ENCODE results near the gene CCNDBP1.
"Not testable (repeated sequence)": the region's sequence is repeated elsewhere in the genome, so short reads cannot be mapped to it uniquely, and the experiment has no call there.

CCNDBP1 gene

DNA sequence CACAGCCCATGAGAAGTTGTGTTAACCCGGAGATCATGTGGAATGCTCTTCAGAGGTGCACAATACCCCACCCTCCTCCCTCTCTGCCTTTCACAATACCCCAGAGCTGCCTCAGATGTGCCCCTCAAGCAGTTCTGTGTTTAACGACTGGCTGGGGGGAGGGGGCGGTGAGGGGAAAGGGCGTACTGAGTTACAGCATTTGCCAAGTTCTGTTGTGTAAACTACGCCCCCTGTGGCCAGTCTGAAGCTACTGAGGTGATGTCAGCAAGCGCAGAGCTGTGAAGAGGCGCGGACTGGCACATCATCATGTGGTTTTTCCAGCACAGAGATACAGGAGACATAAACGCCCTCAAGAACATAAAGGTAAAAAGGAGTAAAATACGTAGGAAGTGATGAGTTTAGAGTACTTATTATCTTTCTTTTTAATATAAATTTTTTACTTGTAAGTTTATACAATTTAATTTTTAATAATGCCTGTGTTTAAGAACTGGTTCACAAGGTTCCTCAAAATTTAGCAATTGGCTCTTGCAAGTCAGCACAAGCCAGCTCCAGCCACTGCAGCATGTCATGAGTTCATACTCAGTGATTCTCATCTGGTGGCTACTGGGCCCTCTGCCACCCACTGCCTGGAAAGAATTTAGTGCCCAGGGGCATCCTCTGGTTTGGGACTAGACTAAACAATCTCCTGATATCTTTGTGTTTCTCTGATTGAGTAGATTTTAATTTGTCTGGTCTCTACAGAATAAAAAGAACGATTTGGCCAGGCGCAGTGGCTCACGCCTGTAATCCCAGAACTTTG lies 33.9 kb downstream of the CCNDBP1 start:
- TF ChIP-seq ZNF274 (IDR thresholded peaks at IDR 0.05; ENCODE audit: low read depth, low read length) = no peak
- H3K4me3 ChIP-seq (ENCODE audit: low read length) = no peak overlapping the region

DNA sequence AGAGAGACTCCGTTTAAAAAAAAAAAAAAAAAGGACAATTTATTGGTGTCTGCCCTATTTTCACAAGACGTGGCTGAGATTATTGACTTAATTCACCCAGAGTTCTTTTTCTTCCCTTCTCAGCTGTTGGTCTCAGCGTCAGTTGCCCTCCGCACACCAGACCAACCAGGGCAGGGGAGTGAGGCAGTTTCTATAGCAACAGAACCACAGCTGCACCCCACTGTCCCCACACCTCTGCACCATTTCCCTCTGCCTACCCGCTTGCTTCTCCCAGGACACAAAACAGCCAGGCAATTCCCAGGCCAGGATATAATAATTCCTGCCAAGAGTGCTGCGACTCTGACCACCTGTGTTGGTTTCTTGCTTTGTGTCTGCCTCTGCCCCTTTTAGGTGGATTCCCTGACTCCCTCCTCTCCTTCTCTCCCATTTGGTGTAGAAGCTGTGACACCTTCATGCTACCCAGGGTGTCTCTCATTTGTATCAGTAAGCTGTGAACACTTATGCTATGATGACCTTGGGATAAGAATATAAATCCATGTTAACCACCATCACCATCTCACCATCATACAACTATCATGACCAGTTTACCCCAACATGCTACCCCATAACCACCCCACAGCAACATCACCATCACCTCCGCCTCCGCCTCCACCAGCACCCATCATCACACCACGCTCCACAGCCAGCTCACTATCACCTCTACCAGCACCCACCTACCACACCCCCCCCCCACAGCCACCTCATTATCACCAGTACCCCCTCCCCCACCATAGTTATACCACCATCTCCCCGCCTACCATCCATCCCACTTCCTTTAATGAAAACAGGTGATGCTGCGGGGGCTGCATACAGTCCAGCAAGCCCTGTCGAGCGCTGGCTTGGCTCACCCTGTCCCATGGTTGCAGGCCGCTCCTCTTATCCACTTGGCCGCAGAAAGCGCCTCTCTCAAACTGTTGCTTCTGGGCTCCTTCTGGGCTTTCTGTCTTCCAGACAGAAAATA lies 35.0 kb downstream of the CCNDBP1 start:
- no peak for TF ChIP-seq ZNF274 (IDR thresholded peaks at IDR 0.05; ENCODE audit: low read depth, low read length)
- no peak overlapping the region for H3K4me3 ChIP-seq (ENCODE audit: low read length)

DNA sequence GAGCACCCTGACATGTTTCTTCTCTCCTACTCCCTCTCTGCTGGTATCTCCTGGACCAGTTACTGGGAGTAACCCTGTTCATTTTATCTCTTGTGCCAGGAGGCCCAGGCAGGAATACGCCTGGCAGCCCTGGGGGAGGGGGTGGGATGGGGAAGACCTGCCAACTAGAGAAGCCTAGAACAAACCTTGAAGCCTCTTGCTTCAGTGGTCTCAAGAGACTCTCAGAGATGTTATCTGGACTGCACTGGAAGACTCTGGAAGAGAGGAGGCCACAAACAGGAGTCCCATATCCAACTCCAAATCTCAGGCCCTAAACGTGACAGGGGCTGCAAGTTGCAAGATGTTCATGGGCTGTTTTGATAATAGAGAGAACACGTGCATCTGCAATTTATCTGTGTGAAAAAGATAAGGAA lies 35.8 kb downstream of the CCNDBP1 start, which contains the start of gene EPB42:
EPB42 (minus strand) TSS at position 28 of the 413 bp plus-strand sequence. CDS start 193 bp downstream, outside the sequence.
- no peak for TF ChIP-seq ZNF274 (IDR thresholded peaks at IDR 0.05; ENCODE audit: low read depth, low read length)

DNA sequence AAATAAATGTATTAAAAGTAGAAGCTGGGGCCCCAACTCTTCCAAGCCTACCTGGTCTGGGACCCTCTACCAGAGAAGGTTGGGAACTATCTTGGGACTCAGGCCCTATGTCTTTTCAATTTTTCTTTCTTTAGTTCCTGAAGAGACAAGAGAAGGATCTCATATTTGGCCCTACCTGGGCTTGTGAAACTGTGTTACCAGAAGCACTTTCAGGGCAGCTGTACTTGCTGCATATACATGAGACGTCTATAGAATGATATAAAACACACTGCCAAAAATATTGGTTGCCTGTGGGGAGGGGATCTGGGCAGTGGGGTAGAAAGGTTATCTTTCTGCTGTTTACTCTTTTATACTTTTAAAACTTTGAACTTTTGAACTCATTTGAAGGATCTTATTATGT lies 36.2 kb downstream of the CCNDBP1 start:
- H3K4me3 ChIP-seq (ENCODE audit: low read length) = no peak overlapping the region
- TF ChIP-seq ZNF274 (IDR thresholded peaks at IDR 0.05; ENCODE audit: low read depth, low read length) = no peak

More for the DNA sequence above, 35.8 kb downstream of the CCNDBP1 start, which contains the start of gene EPB42:
- no peak within 1 kb of the TSS for H3K4me3 ChIP-seq (ENCODE audit: low read length)

DNA sequence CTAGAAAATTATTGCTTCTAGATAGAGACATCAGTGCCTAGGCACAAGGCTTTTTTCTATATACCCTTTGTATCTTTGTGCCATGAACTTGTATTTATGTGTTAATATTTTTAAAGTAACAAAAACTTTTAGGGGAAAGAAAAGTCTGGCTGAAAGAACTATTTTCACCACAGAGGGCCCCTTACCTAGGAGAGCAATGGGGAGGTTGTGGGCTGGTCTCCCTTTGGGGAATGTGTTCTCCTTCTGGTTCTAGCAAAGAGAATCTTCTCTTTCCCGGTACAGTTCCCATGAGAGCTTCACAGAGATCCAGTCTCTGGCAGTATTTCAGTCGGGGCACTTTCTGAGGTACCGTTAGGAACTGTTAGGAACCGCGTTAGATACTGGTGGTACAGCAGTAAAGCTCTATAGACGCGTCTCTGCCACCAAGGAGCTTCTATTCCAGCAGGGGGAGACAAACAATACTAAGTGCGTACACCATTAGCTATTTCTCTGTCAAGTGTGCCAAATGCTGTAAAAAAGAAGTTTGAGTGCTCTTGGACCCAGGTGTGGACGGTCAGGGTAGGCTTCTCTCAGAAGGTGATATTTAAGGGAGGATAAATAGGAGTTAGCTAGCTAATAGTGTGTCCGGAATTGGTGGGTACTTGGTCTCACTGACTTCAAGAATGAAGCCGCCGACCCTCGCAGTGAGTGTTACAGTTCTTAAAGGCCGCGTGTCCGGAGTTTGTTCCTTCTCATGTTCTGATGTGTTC lies 40.2 kb downstream of the CCNDBP1 start:
- no peak for TF ChIP-seq ZNF274 (IDR thresholded peaks at IDR 0.05; ENCODE audit: low read depth, low read length)
- H3K4me3 ChIP-seq (ENCODE audit: low read length) = no peak overlapping the region

DNA sequence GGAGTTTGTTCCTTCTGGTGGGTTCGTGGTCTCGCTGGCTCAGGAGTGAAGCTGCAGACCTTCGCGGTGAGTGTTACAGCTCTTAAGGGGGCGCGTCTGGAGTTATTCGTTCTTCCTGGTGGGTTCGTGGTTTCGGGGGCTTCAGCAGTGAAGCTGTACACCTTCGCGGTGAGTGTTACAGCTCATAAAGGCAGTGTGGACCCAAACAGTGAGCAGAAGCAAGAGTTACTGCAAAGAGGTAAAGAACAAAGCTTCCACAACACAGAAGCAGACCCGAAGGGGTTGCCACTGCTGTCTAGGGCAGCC lies 40.7 kb downstream of the CCNDBP1 start:
- H3K4me3 ChIP-seq (ENCODE audit: low read length) = not testable (repeated sequence)

DNA sequence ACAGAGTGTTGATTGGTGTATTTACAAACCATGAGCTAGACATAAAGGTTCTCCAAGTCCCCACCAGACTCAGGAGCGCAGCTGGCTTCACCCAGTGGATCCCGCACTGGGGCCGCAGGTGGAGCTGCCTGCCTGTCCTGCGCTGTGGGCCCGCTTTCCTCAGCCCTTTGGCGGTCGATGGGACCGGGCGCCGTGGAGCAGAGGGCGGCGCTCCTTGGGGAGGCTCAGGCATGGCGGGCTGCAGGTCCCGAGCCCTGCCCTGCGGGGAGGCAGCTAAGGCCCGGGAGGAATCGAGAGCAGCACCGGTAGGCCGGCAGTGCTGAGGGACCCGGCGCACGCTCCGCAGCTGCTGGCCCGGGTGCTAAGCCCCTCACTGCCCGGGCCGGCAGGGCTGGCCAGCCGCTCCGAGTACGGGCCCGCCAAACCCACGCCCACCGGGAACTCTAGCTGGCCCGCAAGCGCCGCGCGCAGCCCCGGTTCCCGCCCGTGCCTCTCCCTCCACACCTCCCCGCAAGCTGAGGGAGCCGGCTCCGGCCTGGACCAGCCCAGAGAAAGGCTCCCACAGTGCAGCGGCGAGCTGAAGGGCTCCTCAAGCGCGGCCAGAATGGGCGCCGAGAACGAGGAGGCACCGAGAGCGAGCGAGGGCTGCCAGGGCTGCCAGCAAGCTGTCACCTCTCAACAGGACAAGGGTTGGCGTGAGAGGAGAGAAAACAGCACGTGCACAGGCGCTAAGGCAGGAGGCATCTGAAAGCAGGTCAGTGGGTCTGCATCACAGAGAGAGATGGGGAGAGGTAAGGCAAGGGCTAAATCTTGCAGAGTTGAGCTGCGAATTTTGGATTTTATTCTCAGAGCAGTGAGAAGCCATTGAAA lies 41.5 kb downstream of the CCNDBP1 start:
- no peak for TF ChIP-seq ZNF274 (IDR thresholded peaks at IDR 0.05; ENCODE audit: low read depth, low read length)
- H3K4me3 ChIP-seq (ENCODE audit: low read length) = no peak overlapping the region

DNA sequence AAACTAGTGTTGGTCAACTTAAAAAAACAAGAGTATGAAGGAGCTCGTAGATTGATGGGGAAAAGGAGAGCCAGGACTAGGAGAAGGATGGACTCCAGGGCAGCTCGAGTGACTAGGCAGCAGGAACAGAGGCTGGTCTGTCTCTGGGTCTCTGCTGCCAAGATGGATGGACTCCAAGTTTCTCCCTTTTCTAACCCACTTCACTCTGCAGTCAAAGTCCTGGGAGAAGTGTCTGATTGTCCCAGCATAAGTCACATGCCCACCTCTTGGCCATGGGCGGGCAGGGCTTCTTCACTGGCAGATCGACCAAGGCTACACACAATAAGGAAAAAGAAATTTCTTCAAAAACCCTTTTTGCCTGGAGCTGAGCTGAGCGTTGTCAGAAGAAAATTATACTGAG lies 44.8 kb downstream of the CCNDBP1 start:
- TF ChIP-seq ZNF274 (IDR thresholded peaks at IDR 0.05; ENCODE audit: low read depth, low read length) = no peak
- no peak overlapping the region for H3K4me3 ChIP-seq (ENCODE audit: low read length)

DNA sequence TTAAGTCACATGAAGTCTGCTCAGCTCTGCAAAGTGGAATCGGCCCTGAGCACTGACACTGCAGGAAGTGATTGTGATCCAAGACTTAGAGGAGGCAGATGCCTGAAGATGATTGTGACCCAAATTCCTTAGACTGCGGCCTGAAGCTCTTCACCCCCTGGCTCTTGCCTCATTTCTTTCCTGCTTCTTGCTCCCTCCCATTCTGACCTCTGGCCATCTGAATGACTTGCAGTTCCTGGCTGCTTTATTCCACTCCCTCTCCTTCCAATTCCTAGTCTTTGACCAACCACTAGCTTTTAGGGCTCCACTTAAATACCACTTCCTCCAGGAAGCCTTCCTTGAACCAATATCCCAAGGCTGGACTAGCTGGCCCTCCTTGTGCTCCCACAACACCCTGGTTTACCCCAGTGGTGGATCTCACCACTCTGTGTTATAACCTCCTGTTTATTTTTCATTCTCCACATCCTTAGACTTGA lies 45.5 kb downstream of the CCNDBP1 start:
- no peak overlapping the region for H3K4me3 ChIP-seq (ENCODE audit: low read length)
- no peak for TF ChIP-seq ZNF274 (IDR thresholded peaks at IDR 0.05; ENCODE audit: low read depth, low read length)

DNA sequence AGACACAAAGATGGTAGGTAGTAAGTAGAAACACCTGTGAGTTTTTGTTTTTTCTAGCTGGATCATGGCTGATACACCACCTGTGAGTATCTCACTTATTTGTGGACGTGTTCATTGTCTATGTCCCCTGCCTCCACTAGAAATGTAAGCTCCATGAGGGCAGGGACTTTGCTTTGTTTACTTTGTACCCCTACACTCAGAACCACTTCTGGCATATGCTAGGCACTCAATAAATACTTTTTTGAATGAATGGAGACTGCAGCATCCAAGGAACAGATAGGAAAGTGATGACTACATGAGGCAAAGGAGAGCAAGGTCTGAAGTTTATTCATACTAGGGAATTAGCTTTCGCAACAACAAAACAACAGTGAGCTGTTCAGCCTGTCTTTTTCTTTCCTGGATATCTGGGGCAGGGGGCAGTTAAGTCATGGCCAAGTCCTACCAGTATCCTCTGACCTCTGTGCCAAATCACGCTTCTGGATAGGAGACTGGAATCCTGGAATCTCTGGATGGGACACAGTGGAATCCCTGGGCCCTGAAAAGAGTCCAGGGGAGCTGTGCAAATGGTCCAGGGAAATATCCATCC lies 47.2 kb downstream of the CCNDBP1 start:
- H3K4me3 ChIP-seq (ENCODE audit: low read length) = no peak overlapping the region
- TF ChIP-seq ZNF274 (IDR thresholded peaks at IDR 0.05; ENCODE audit: low read depth, low read length) = no peak

DNA sequence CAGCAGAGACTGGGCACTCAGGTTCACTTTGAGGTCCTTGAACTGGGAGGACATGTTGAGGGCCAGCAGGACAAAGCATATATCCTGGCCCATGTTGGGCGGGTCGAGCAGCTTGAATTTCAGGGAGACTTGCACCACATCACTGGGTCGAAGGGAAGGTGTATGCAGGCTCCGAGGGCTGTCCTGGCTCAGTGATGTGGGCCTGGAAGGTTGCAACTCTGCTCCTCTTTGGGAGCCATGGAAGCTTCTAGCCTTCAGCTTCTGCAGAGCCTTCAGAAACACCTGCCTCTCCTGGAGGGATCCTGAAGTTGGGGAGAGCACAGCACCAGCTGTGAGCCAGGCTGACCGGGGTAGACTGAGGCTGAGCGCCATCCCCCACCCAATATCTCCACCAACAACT lies 50.3 kb downstream of the CCNDBP1 start:
- no peak for TF ChIP-seq ZNF274 (IDR thresholded peaks at IDR 0.05; ENCODE audit: low read depth, low read length)
- no peak overlapping the region for H3K4me3 ChIP-seq (ENCODE audit: low read length)

DNA sequence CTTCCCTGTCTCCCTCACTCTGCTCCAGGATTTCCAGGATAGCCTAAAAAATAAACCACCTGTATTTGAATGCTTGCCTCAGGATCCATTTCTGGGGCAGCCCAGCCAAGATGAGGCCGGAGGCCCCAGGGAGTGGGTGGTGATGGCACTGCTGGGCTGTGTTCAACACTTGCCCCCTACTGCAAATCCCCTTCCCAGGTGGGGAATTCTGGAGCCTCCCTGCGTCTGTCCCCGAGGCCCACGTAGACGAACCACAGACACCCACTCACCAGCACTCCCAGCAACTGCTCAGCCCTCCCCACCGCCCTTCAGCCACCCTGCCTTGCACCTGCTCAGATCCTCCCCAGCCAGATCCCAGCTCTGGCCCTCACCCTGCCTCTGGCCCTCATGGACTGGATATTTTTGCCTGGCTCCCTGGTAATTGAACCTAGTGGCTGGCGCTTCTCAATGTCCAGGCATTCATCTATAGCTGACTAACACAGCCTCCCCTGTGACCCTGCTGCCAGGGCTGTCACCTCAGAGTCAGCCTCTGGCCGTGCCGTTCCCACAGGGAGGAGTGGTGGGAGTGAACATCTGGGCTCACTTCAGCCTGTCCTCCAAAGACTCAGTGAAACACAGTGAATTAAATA lies 52.8 kb downstream of the CCNDBP1 start:
- H3K4me3 ChIP-seq (ENCODE audit: low read length) = no peak overlapping the region
- no peak for TF ChIP-seq ZNF274 (IDR thresholded peaks at IDR 0.05; ENCODE audit: low read depth, low read length)
